Measurements from ENCODE around the gene CELF2. TPM values are rescaled to one million over a fixed set of nuclear protein-coding genes. Genes with fewer than 3 reads are reported as not detected.

The CELF2 gene
- total RNA-seq, 1 donor from 2014 or later = 36.9 TPM

GRCh38 chr10:11194859-11195586, 177.4 kb downstream of the CELF2 start:
- no peak for DNase-seq (ENCODE audit: low spot score)

DNA sequence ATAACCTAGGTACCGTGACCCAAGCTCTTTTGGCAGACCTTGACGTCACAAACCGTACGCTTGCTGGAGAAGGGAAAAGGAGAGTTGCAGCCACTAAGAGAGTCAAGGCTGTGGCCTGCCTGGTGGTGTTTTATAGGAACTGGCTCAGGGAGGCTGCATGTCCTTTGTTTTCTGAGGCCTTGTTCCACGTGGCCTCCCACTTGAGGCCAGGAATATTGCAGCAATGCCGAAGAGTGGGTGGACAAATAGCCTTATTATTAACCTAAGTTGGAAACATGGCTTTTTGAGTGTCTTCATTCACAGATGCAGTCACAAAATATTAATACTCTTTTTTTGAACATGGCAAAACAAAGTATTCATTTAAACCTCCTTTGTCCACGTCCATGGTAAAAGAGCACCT, 178.0 kb downstream of the CELF2 start:
- DNase-seq (ENCODE audit: low spot score) = no peak

DNA sequence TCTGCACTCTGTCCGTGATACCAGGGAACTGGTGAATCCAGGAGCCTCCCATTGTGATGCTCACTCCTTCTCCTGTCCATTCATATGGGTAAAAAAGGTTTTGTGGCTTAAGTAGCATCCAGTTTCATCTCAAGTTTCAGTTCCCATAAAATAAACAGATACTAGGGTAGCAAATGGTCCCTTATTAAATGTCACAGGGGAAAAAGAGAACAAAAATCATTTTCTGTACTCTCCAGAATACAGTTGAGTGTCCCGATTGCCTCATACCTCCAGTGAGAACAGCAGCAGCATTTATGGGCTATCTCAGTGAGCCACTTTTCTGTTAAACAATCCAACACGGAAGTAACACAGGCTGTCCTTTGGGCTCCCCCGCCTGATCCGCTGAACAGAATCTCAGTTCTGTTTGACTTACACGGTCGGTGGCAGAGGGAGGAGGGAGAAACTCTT, 179.6 kb downstream of the CELF2 start:
- DNase-seq (ENCODE audit: low spot score) = peak; percentile 57

DNA sequence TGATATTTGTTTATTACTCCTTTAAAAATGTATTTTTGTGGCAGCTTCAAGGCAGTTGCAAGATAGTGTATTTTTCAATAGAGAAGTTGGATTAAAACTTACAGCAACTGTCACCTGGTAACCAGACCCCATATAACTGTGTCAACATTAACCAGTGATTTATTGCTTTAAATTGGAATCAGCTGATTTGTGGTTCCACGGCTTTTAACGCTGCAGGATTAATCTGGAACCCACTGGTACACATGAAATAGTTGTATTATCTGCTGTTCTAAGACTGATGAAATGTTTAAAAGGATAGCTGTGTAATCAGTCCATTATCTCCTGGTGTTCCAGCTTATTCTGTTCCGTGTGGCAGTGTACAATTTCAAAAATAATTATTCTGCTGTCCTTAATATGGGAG, 180.2 kb downstream of the CELF2 start:
- no peak for DNase-seq (ENCODE audit: low spot score)

DNA sequence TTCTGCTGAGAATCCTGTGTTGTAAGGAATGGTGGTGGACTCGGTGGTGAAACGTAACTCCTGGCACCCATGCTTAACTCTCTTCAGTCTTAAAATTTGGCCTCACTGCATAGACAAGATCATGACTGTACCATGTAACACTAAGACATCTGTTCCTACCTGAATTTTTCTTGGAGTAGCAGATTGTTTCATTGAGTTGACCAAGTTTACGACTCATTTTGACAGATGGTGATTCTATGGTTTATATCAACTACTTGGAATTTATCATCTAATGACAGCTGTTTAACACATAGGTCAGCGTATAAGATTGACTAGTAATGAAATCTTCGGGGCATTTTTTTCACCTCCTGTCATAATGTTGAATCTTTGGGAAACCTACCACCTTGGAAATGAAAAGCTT, 184.2 kb downstream of the CELF2 start:
- DNase-seq (ENCODE audit: low spot score) = no peak

DNA sequence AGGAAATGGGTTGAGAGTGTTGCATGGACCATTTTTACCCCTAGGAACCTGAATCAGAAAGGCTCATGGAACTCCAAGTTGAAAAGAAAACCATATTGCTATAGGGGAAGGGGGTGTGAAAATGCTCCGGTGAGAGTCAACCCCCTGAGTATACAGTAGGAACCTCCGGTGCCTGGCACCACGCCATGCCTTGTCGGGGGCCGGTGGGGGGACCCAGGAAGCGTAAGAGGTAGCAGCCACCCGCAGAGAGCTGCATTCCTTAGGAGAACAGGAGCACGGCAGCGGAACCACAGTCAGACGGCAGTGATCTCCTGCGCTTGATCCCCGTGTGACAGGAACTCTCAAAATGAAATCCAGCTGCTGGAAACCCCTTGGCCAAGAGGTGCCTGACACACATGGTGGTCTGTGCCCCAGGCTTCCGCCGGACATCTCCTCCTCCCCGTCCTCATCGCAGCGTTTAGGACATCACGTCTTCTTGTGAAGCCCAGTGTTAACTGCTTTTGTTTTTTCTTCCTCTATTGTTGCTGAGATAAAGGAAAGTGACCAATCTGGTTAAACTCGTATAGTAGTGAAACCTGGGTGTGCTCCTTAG, 186.8 kb downstream of the CELF2 start:
- no peak for DNase-seq (ENCODE audit: low spot score)

- DNase-seq (ENCODE audit: low spot score) = no peak
Observed at GRCh38 chr10:11205030-11205772, 187.5 kb downstream of the CELF2 start.

GRCh38 chr10:11206676-11207559, 189.2 kb downstream of the CELF2 start:
- DNase-seq (ENCODE audit: low spot score) = no peak

- no peak for DNase-seq (ENCODE audit: low spot score)
Observed at GRCh38 chr10:11207560-11207844, 189.8 kb downstream of the CELF2 start.

GRCh38 chr10:11208243-11208642, 190.6 kb downstream of the CELF2 start:
- no peak for DNase-seq (ENCODE audit: low spot score)

- DNase-seq (ENCODE audit: low spot score) = no peak
Observed at GRCh38 chr10:11208908-11209829, 191.5 kb downstream of the CELF2 start.

DNA sequence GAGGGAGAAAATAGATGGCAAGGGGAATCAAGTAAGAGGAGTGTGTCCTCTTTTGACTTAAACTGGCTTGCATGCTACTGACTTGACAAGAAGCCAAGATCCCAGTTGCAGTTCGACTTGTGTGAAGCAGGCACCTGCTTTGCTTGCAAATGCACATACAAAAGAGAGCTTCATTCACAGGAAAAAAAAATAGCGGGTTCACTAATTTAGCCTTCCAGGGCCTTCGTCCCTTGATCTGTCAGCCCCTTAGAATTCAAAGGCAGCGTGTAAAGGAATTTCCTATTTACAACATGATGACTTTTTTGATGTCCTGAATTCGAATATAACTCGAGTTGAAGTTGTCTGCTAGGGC, 192.1 kb downstream of the CELF2 start:
- DNase-seq (ENCODE audit: low spot score) = no peak

DNA sequence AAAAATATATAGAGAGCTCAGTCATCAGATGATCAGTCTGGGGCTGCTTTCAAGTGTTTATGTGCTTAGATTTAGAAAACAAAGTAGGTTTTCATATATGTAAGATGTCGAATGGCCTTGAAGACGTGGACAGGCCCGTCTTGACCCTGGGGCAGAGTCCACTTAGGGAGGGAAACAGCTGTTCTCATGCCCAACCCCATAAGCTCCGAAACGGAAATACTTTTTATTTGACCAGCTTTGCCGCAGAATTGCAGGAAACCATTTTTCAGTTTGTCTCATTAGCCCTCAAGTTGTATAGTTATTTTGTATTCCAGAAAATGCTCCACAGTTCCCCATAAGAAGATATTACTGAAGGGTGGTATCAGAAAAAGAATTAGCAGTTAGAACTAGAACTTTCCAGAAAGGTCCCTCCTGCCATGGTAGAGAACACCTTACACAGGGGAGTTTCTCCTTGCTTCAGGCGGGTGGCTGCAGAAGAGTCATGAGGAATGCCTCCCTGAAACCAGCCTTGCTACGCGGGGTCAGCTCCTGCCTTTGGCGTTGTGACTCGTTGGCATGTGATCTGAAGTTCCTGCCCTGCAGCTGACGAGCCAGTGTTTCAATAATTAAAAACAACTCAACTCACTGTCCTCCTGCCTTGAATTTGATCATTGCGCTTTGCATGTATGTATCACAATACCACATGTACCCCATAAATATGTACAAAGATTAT, 192.7 kb downstream of the CELF2 start:
- DNase-seq (ENCODE audit: low spot score) = no peak

DNA sequence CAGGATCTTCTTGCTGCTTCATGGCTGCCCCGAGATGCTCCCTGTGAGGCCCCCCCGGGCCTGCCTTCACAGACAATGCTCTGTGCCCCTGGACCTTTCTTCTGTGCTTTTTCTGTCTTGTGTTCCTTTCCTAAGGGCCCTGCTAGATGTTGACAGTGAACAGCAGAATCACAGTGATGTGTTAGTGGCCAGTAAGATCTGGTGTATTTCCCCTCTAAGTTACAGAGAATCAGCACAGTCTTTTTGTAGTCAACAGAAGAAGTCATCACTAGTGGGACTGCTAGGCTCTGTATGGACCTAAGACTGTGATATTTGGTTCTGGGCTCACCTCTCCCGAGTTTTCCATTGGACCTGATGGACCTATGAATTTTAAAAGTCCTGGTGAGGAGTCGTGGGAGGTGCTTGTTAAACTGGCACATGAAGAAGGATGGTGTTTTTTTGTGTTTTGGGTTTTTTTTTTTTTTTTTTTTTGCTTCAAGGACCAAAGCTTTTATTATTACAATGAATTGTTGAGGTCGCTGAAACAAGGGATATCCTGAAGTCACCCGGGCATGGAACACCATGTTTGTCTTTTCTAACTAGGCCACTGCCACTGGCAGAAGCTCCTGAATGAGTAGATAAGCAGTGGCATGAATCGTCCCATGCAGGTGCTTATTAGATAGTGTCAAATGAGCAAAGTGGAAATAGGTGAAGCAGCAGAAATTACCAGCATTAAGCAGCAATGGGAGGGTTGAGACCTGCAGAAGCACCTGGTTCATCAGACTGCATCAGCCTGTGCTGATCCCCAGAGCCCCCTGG, 194.8 kb downstream of the CELF2 start:
- no peak for DNase-seq (ENCODE audit: low spot score)

GRCh38 chr10:11213137-11213536, 195.5 kb downstream of the CELF2 start:
- DNase-seq (ENCODE audit: low spot score) = no peak

DNA sequence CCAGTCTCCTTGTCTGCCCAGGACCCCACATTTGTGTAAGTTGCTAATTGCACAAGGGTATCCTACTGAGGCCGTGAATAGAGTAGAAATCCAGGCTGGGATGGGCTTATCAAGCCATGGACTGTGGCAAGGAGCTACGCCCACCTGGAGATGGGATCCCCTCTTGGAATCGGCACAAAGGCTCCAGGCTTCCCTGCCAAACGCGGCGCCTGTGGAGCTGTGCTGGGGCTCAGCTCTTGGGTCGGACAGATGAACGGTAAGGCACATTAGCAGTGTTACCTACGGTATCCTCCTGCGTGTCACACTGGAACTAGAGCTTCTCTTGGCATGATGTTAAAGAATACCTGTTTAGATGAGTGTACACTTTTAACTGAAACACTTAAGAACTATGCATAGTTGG, 196.7 kb downstream of the CELF2 start:
- no peak for DNase-seq (ENCODE audit: low spot score)

GRCh38 chr10:11215471-11215870, 197.8 kb downstream of the CELF2 start:
- no peak for DNase-seq (ENCODE audit: low spot score)

DNA sequence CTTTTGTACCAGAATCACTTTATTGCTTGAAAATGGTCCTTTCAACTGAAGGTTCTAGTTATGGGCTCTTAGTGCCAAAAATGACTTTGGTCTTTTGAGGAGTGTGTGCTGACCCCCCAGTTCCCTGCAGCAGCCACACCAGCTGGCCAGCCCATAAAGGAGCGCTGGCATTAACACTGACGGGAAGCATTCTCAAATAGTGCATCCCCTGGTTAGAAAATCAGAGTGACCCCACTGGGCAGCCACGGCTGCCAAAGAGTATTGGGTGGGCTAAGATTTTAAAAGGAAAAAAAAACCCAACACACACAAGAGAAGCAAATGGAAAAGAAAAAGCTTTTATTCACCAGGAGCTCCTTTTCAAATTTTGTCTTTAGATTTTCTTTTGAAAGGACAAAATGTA, 199.8 kb downstream of the CELF2 start:
- DNase-seq (ENCODE audit: low spot score) = no peak

- no peak for DNase-seq (ENCODE audit: low spot score)
Observed at GRCh38 chr10:11218395-11218794, 200.7 kb downstream of the CELF2 start.

DNA sequence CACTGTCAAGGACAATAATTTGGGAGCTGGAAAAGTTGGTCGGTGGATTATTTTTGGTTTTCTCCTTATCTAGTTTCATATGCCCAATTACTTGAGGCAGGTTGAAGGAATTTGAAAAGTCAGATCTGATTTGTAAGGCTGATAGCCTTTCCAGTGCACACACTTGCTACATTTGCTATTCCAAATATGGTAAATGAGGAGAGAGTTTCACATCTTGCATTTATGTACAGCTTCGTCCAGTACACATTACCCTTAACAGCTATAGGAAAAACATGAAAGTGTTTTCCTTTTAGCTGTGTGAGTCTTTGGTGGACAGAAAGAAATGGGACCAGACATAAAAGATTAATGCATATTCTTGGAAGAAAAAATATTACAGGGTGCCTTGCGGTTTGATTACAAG, 201.8 kb downstream of the CELF2 start:
- no peak for DNase-seq (ENCODE audit: low spot score)
